GM18907 (cell line): ENCODE results near the gene IL20.
"Not testable (repeated sequence)": the region's sequence is repeated elsewhere in the genome, so short reads cannot be mapped to it uniquely, and the experiment has no call there.

ENCODE experiments used
- ATAC-seq: cut with Tn5 transposase; IDR thresholded peaks from one replicate; pipeline ENCODE4 v1.9.1; 2021; ENCODE audit warnings: mild to moderate bottlenecking, moderate library complexity; ENCODE audit not compliant: unreplicated experiment

IL20 gene

GRCh38 chr1:206841609-206842323, 23.7 kb upstream of the IL20 start:
- ATAC-seq = no peak

GRCh38 chr1:206842854-206843253, 22.6 kb upstream of the IL20 start:
- ATAC-seq = no peak

GRCh38 chr1:206843626-206844025, 21.8 kb upstream of the IL20 start:
- ATAC-seq = no peak

GRCh38 chr1:206846487-206846886, 18.9 kb upstream of the IL20 start:
- no peak for ATAC-seq

GRCh38 chr1:206847337-206847834, 18.0 kb upstream of the IL20 start:
- no peak for ATAC-seq

GRCh38 chr1:206847946-206848345, 17.5 kb upstream of the IL20 start:
- no peak for ATAC-seq

GRCh38 chr1:206850401-206850800, 15.0 kb upstream of the IL20 start:
- no peak for ATAC-seq

GRCh38 chr1:206851341-206852010, 13.9 kb upstream of the IL20 start:
- ATAC-seq = no peak

- not testable (repeated sequence) for ATAC-seq
Observed at GRCh38 chr1:206852662-206853061, 12.8 kb upstream of the IL20 start.

GRCh38 chr1:206853696-206854095, 11.7 kb upstream of the IL20 start:
- ATAC-seq = not testable (repeated sequence)

- ATAC-seq = no peak
Observed at GRCh38 chr1:206854401-206855129, 10.9 kb upstream of the IL20 start.

- ATAC-seq = no peak
Observed at GRCh38 chr1:206855859-206856258, 9.6 kb upstream of the IL20 start.

- ATAC-seq = no peak
Observed at GRCh38 chr1:206856674-206857464, 8.6 kb upstream of the IL20 start.

GRCh38 chr1:206859082-206859521, 6.3 kb upstream of the IL20 start:
- no peak for ATAC-seq

GRCh38 chr1:206860165-206860564, 5.3 kb upstream of the IL20 start:
- ATAC-seq = no peak

GRCh38 chr1:206863266-206863665, 2.2 kb upstream of the IL20 start:
- no peak for ATAC-seq

- no peak for ATAC-seq
Observed at GRCh38 chr1:206866062-206866461, 639 bp downstream of the IL20 start.

- no peak for ATAC-seq
Observed at GRCh38 chr1:206867239-206867638, 1.8 kb downstream of the IL20 start.

GRCh38 chr1:206867716-206868115, 2.3 kb downstream of the IL20 start:
- no peak for ATAC-seq

- ATAC-seq = no peak
Observed at GRCh38 chr1:206868264-206868663, 2.8 kb downstream of the IL20 start.

- ATAC-seq = no peak
Observed at GRCh38 chr1:206872139-206872538, 6.7 kb downstream of the IL20 start.
